ENCODE results near the gene GLT8D2. TPM values are rescaled to one million over a fixed set of nuclear protein-coding genes. Genes with fewer than 3 reads are reported as not detected.
A peak's percentile ranks its signal among the peaks of the same experiment; 100 is the strongest.

GLT8D2 gene
- polyA plus RNA-seq, 3 donors = not detected

- Histone ChIP-seq H3K4me1 (ENCODE audit: control insufficient read depth in 1 of 2, insufficient read depth in 2 of 2, low read length in 2 of 2) (no peaks in the 10 kb centered on the region), H3K9me3 (replicated peaks in 1 of 2; ENCODE audit: control insufficient read depth in 1 of 2, insufficient read depth in 1 of 2, low read length in 2 of 2) (no peaks in the 10 kb centered on the region), H3K79me2 (ENCODE audit: insufficient read depth, low read length) (no peaks in the 10 kb centered on the region), H3K9ac (ENCODE audit: insufficient read depth, low read length, poor library complexity, severe bottlenecking) (no peak overlapping the region), H3K4me3 (replicated peaks in 1 of 3; ENCODE audit: low read depth in 2 of 3, low read length in 3 of 3) (no peak overlapping the region), H3K4me2 (replicated peaks; ENCODE audit: extremely low read depth, low read length, poor library complexity, severe bottlenecking) (no peak overlapping the region), H4K20me1 (ENCODE audit: insufficient read depth, low read length) (no peaks in the 10 kb centered on the region), H3K36me3 (replicated peaks in 1 of 2; ENCODE audit: control insufficient read depth in 1 of 2, insufficient read depth in 2 of 2, low read length in 2 of 2) (no peaks in the 10 kb centered on the region), H2AFZ (ENCODE audit: insufficient read depth, low read depth, low read length, poor library complexity, severe bottlenecking) (no peak overlapping the region), H3K27me3 (ENCODE audit: control insufficient read depth in 2 of 2, insufficient read depth in 2 of 2, low read length in 2 of 2) (no peaks in the 10 kb centered on the region), H3K27ac (ENCODE audit: low read depth in 1 of 2, low read length in 2 of 2) (no peak overlapping the region)
- no peaks in the 10 kb centered on the region for H3K36me3 Mint-ChIP-seq
- no peaks in the 10 kb centered on the region for H3K4me1 Mint-ChIP-seq
- no peak for DNase-seq
- intact Hi-C loops (cut with micrococcal nuclease) = no loop called here
- no peak overlapping the region for H3K4me3 Mint-ChIP-seq
- H3K27me3 Mint-ChIP-seq (ENCODE audit: low read depth in 3 of 3) = peaks cover 0 to 14% (median 6%) of the 10 kb centered on the region in 3 donors
- no CpG with 5 or more reads among the region's 3 CpGs for WGBS (ENCODE audit: insufficient coverage)
- peaks cover 0 to 11% (median 1%) of the 10 kb centered on the region in 7 donors for H3K9me3 Mint-ChIP-seq
- no peak for TF ChIP-seq CTCF (IDR thresholded peaks at IDR 0.05)
- H3K27ac Mint-ChIP-seq = peak overlapping the region in 1 of 7 donors; percentile 11
These were observed 43.1 kb downstream of the GLT8D2 start for GRCh38 chr12:104006929-104007328.

GRCh38 chr12:104003596-104003995 is 46.4 kb downstream of the GLT8D2 start:
- H3K27me3 ChIP-seq (ENCODE audit: control insufficient read depth in 2 of 2, insufficient read depth in 2 of 2, low read length in 2 of 2) = peaks cover 3% of the 10 kb centered on the region in 2 donors
- no CpG with 5 or more reads among the region's 2 CpGs for WGBS (ENCODE audit: insufficient coverage)
- no peak overlapping the region for H3K4me3 ChIP-seq (replicated peaks in 1 of 3; ENCODE audit: low read depth in 2 of 3, low read length in 3 of 3)
- no peak overlapping the region for H2AFZ ChIP-seq (ENCODE audit: insufficient read depth, low read depth, low read length, poor library complexity, severe bottlenecking)
- no peaks in the 10 kb centered on the region for H3K4me1 ChIP-seq (ENCODE audit: control insufficient read depth in 1 of 2, insufficient read depth in 2 of 2, low read length in 2 of 2)
- no peak for TF ChIP-seq CTCF (IDR thresholded peaks at IDR 0.05)
- H4K20me1 ChIP-seq (ENCODE audit: insufficient read depth, low read length) = no peaks in the 10 kb centered on the region
- intact Hi-C loops (cut with micrococcal nuclease) = no loop called here
- peaks cover 0 to 2% (median 1%) of the 10 kb centered on the region in 7 donors for H3K9me3 Mint-ChIP-seq
- no peaks in the 10 kb centered on the region for H3K36me3 ChIP-seq (replicated peaks in 1 of 2; ENCODE audit: control insufficient read depth in 1 of 2, insufficient read depth in 2 of 2, low read length in 2 of 2)
- H3K4me2 ChIP-seq (replicated peaks; ENCODE audit: extremely low read depth, low read length, poor library complexity, severe bottlenecking) = no peak overlapping the region
- no peak for DNase-seq
- no peak overlapping the region for H3K27ac ChIP-seq (ENCODE audit: low read depth in 1 of 2, low read length in 2 of 2)
- no peaks in the 10 kb centered on the region for H3K36me3 Mint-ChIP-seq
- no peaks in the 10 kb centered on the region for H3K79me2 ChIP-seq (ENCODE audit: insufficient read depth, low read length)
- no peak overlapping the region for H3K9ac ChIP-seq (ENCODE audit: insufficient read depth, low read length, poor library complexity, severe bottlenecking)
- peaks cover 0 to 25% (median 11%) of the 10 kb centered on the region in 3 donors for H3K27me3 Mint-ChIP-seq (ENCODE audit: low read depth in 3 of 3)
- no peaks in the 10 kb centered on the region for H3K9me3 ChIP-seq (replicated peaks in 1 of 2; ENCODE audit: control insufficient read depth in 1 of 2, insufficient read depth in 1 of 2, low read length in 2 of 2)
- no peak overlapping the region for H3K4me3 Mint-ChIP-seq
- H3K4me1 Mint-ChIP-seq = no peaks in the 10 kb centered on the region
- no peak overlapping the region for H3K27ac Mint-ChIP-seq

Data from CD14-positive monocyte (primary cell).